ENCODE data around the gene SYT5.

SYT5 gene

GRCh38 chr19:55145232-55145631, 34.9 kb downstream of the SYT5 start:
- no peak for DNase-seq

- DNase-seq = no peak
Observed at GRCh38 chr19:55141696-55142095, 38.4 kb downstream of the SYT5 start.

- no peak for DNase-seq
Observed at GRCh38 chr19:55137915-55138314, 42.2 kb downstream of the SYT5 start.

- no peak for DNase-seq
Observed at GRCh38 chr19:55136399-55137102, 43.5 kb downstream of the SYT5 start.

- DNase-seq = no peak
Observed at GRCh38 chr19:55134736-55135135, 45.4 kb downstream of the SYT5 start.

- no peak for DNase-seq
Observed at GRCh38 chr19:55133639-55134444, 46.2 kb downstream of the SYT5 start.

GRCh38 chr19:55132453-55133129, 47.5 kb downstream of the SYT5 start:
- DNase-seq = no peak

- no peak for DNase-seq
Observed at GRCh38 chr19:55131421-55131820, 48.7 kb downstream of the SYT5 start.
